Right lobe of liver (tissue), 6 donors: ENCODE data around the gene ZDHHC14. TPM values are rescaled to one million over a fixed set of nuclear protein-coding genes. Genes with fewer than 3 reads are reported as not detected.
A peak's percentile ranks its signal among the peaks of the same experiment; 100 is the strongest.

Experiments
- ATAC-seq, 4 donors: fragments of 200-7000 bp; cut with Tn5 transposase; one replicate each; pipeline ENCODE4 v1.9.1; 2020; ENCODE audit warnings: mild to moderate bottlenecking in 4 of 4, moderate library complexity in 4 of 4
- DNase-seq, 3 donors: peaks; one replicate each; pipeline ENCODE4 v3.0.0-alpha.2; 2020
- H3K27ac ChIP-seq, 3 donors: fragments of 200-600 bp; one replicate each; pipeline ENCODE4 v1.8.0; 2022
- H3K27me3 ChIP-seq, 2 donors: fragments of 200-600 bp; one replicate each; pipeline ENCODE4 v1.8.0; 2022
- H3K36me3 ChIP-seq, 4 donors: fragments of 200-600 bp; sonication (generic) in 1 of 4; one replicate each; pipeline versions ENCODE4 v1.5.1 to v1.8.0; 2017 to 2022; ENCODE audit warnings: control low read depth in 1 of 4
- H3K4me1 ChIP-seq, 4 donors: fragments of 200-600 bp; sonication (generic) in 1 of 4; one replicate each; pipeline versions ENCODE4 v1.5.1 to v1.8.0; 2017 to 2022; ENCODE audit warnings: control low read depth in 1 of 4
- H3K4me3 ChIP-seq, 3 donors: fragments of 200-600 bp; one replicate each; pipeline ENCODE4 v1.8.0; 2022
- H3K9me3 ChIP-seq, 4 donors: fragments of 200-600 bp; sonication (generic) in 1 of 4; one replicate each; pipeline versions ENCODE4 v1.5.1 to v1.8.0; 2017 to 2022; ENCODE audit warnings: control low read depth in 1 of 4
- CTCF ChIP-seq, 4 donors: fragments of 200-600 bp in 3 of 4; fragments of 450-650 bp in 1 of 4; IDR thresholded peaks; one replicate each; pipeline versions ENCODE4 v1.5.1 to v1.8.0; 2016 to 2022; ENCODE audit warnings: antibody characterized with exemption in 4 of 4, mild to moderate bottlenecking in 2 of 4
- POLR2A ChIP-seq: fragments of 450-650 bp; IDR thresholded peaks from one replicate; pipeline ENCODE4 v1.6.1; 2017; ENCODE audit warnings: antibody characterized with exemption, mild to moderate bottlenecking
- WGBS: methylation state at CpG from one replicate; pipeline ENCODE4 v1.1.6; 2018; ENCODE audit warnings: low coverage, low lambda C conversion rate; ENCODE audit not compliant: insufficient coverage; ENCODE audit errors: missing lambda C conversion rate; 5-methylcytosine and 5-hydroxymethylcytosine counted together
- intact Hi-C, 2 donors: fragments of 100-400 bp; cut with DNase I; formaldehyde crosslinking; loops; one replicate each; pipeline versions ENCODE4 v1.11.2 to v1.14.1; 2022
- total RNA-seq, 6 experiments: library from RNA; depleted of rRNA in 2 of 6; stranded (reverse); fragments of >200 nt in 2 of 6; fragmentation: NEBNext Ultra II Directional in 3 of 6; extraction: Animal tissue kit (Norgen Biotek cat#: 25700) in 3 of 6; gene quantifications; one replicate each; pipeline versions ENCODE4 v1.1.0 to v1.2.4, GENCODE V29; 2016 to 2023
- donor health status: DM: no; HTN: yes; CAD: no.
- donor health status: DM: no; HTN: no; CAD: no.
- donor health status: DM: no; HTN: no; CAD: no.
- donor health status: DM: no; HTN: yes; CAD: no.
- donor health status: DM: no; HTN: yes; CAD: no.

Gene ZDHHC14
- total RNA-seq, 6 experiments from 2014 or later = 7.3 to 13.0 (median 10.3) TPM

GRCh38 chr6:157453978-157454377 lies 73.0 kb downstream of the ZDHHC14 start:
- Histone ChIP-seq H3K27me3 (no peaks in the 10 kb centered on the region), H3K4me3 (no peak overlapping the region), H3K9me3 (no peaks in the 10 kb centered on the region), H3K27ac (no peak overlapping the region), H3K4me1 (no peaks in the 10 kb centered on the region), H3K36me3 (no peaks in the 10 kb centered on the region)
- no peak for ATAC-seq
- TF ChIP-seq CTCF (IDR thresholded peaks at IDR 0.05) = no peak
- no peak for TF ChIP-seq POLR2A
- intact Hi-C loops = no loop called here
- DNase-seq = no peak

DNA sequence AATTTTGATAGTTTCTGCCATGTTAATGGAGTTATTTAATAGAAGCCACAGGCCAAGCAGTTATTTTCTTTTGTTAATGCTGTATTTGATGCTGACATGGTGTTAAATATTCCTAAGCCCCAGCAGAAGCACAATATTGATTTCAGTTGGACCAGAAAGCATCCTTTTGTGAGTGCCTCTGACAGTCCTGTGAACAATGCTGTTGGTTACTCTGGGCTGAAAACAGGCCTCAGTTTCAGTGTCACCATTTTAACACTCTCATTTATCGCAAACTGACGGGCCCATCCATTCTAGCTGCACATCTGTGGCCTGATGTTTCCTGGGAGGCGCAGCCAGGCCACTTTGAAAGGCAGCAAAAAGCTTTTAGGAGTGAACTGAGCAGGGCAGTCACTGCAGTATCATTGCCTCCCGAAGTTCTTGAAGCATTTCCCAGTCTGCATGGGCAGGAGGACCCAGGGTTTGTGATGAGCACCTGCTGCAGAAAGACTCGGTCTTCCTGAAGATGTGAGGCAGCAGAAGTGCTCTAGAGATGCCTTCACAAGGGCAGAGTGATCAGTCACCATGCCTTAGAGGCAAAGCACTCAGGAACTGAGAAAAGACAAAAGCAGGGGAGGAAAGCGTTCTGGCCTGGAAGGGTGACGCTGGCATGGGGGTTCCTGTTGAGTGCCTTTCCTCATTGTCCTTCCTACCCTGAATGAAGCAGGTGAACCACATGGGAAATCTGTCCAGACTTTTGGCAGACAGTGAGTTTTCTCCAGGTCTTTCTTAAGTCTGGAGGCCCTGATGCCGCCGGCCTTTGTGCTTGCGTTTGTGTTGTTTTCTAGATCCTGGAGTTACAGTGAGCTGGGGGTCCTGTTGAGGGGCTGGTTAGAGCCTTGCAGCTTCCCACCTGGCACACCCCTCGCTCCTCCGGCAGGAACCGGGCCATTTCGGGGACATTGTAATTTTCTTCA lies 74.0 kb downstream of the ZDHHC14 start:
- WGBS = 65% methylated on average over 8 of the region's 14 CpGs
- no peak overlapping the region for H3K4me3 ChIP-seq
- intact Hi-C loops = no loop called here
- DNase-seq = no peak
- H3K27me3 ChIP-seq = no peaks in the 10 kb centered on the region
- H3K4me1 ChIP-seq = no peaks in the 10 kb centered on the region
- no peak for TF ChIP-seq CTCF (IDR thresholded peaks at IDR 0.05)
- no peak for TF ChIP-seq POLR2A
- H3K27ac ChIP-seq = no peak overlapping the region
- no peaks in the 10 kb centered on the region for H3K9me3 ChIP-seq
- no peaks in the 10 kb centered on the region for H3K36me3 ChIP-seq
- no peak for ATAC-seq

GRCh38 chr6:157455731-157456523 lies 74.9 kb downstream of the ZDHHC14 start:
- ATAC-seq (peak; percentile 38 to 44 (median 43)), DNase-seq (no peak)
- no peaks in the 10 kb centered on the region for H3K9me3 ChIP-seq
- WGBS = 71% methylated on average over 15 of the region's 25 CpGs
- no peak overlapping the region for H3K27ac ChIP-seq
- H3K4me1 ChIP-seq = no peaks in the 10 kb centered on the region
- TF ChIP-seq POLR2A (no peak), CTCF (IDR thresholded peaks at IDR 0.05) (no peak)
- H3K27me3 ChIP-seq = no peaks in the 10 kb centered on the region
- H3K36me3 ChIP-seq = no peaks in the 10 kb centered on the region
- intact Hi-C loops = no loop called here
- no peak overlapping the region for H3K4me3 ChIP-seq

- Histone ChIP-seq H3K36me3 (no peaks in the 10 kb centered on the region), H3K27me3 (no peaks in the 10 kb centered on the region), H3K27ac (no peak overlapping the region), H3K4me1 (no peaks in the 10 kb centered on the region), H3K9me3 (no peaks in the 10 kb centered on the region), H3K4me3 (no peak overlapping the region)
- WGBS = 66% methylated on average over 4 of the region's 4 CpGs
- ATAC-seq = no peak
- intact Hi-C loops = no loop called here
- no peak for TF ChIP-seq CTCF (IDR thresholded peaks at IDR 0.05)
- DNase-seq = no peak
Measured at GRCh38 chr6:157456524-157456829, 75.5 kb downstream of the ZDHHC14 start.
